CD4-positive, CD25-positive, alpha-beta regulatory T cell (primary cell): Measurements from ENCODE around the gene RPS19. TPM values are rescaled to one million over a fixed set of nuclear protein-coding genes. Genes with fewer than 3 reads are reported as not detected.

Source experiments
- ATAC-seq, 2 donors: fragments of 150-1000 bp; cut with Tn5 transposase; one replicate each; pipeline ENCODE4 v1.10.0; 2021; ENCODE audit warnings: low read depth in 2 of 2, moderate number of reproducible peaks in 2 of 2, moderate library complexity in 1 of 2
- DNase-seq, 3 donors: peaks; one replicate each; pipeline versions ENCODE4 v3.0.0 to v3.0.0-alpha.2; 2012 to 2022; ENCODE audit warnings: mixed read lengths in 1 of 3
- H3K27ac ChIP-seq: one replicate; pipeline ENCODE4 v1.7.0; 2013; ENCODE audit warnings: mild to moderate bottlenecking, low read length; ENCODE audit not compliant: insufficient read depth, poor library complexity, severe bottlenecking
- H3K27me3 ChIP-seq: one replicate; pipeline ENCODE4 v1.7.0; 2013; ENCODE audit warnings: low read length; ENCODE audit not compliant: control insufficient read depth, insufficient read depth
- H3K36me3 ChIP-seq: one replicate; pipeline ENCODE4 v1.7.0; 2013; ENCODE audit warnings: mild to moderate bottlenecking, low read length, moderate library complexity; ENCODE audit not compliant: control insufficient read depth, insufficient read depth
- H3K4me1 ChIP-seq: 2 replicates; pipeline ENCODE4 v1.7.0; 2013; ENCODE audit warnings: mild to moderate bottlenecking, low read length; ENCODE audit not compliant: insufficient read depth, control insufficient read depth, poor library complexity, severe bottlenecking
- H3K4me3 ChIP-seq: one replicate; pipeline ENCODE4 v1.7.0; 2013; ENCODE audit warnings: low read depth, mild to moderate bottlenecking, low read length, moderate library complexity
- H3K9me3 ChIP-seq, 2 experiments: 1 replicate in 1 of 2; 2 replicates in 1 of 2; pipeline ENCODE4 v1.7.0; 2013; ENCODE audit warnings: low read length in 2 of 2, mild to moderate bottlenecking in 1 of 2, moderate library complexity in 1 of 2; ENCODE audit not compliant: control insufficient read depth in 2 of 2
- H3K27ac Mint-ChIP-seq, 3 donors: one replicate each; pipeline ENCODE4 v1.8.0; 2020 to 2022; ENCODE audit warnings: mild to moderate bottlenecking in 3 of 3, mixed read lengths in 3 of 3, moderate library complexity in 2 of 3
- H3K27me3 Mint-ChIP-seq: one replicate; pipeline ENCODE4 v1.8.0; 2022; ENCODE audit warnings: mild to moderate bottlenecking, mixed read lengths
- H3K36me3 Mint-ChIP-seq: one replicate; pipeline ENCODE4 v1.8.0; 2020; ENCODE audit warnings: mixed read lengths
- H3K4me1 Mint-ChIP-seq, 4 donors: one replicate each; pipeline ENCODE4 v1.8.0; 2020 to 2022; ENCODE audit warnings: mixed read lengths in 4 of 4, mild to moderate bottlenecking in 1 of 4
- H3K4me3 Mint-ChIP-seq, 4 donors: one replicate each; pipeline ENCODE4 v1.8.0; 2020 to 2022; ENCODE audit warnings: mild to moderate bottlenecking in 4 of 4, mixed read lengths in 4 of 4, moderate library complexity in 3 of 4
- H3K9me3 Mint-ChIP-seq, 7 donors: one replicate each; pipeline ENCODE4 v1.8.0; 2020 to 2022; ENCODE audit warnings: mixed read lengths in 7 of 7, mild to moderate bottlenecking in 3 of 7, moderate library complexity in 2 of 7
- polyA plus RNA-seq, 4 donors: library from polyadenylated mRNA; unstranded; fragments of 300-500 nt; fragmentation: Illumina TruSeq; gene quantifications; one replicate each; pipeline ENCODE4 v1.2.3, GENCODE V29; 2021
- total RNA-seq: library from RNA; stranded (reverse); gene quantifications from one replicate; pipeline ENCODE4 v1.2.3, GENCODE V29; 2022

Gene RPS19
- total and polyA plus RNA-seq, 5 donors from 2014 or later: 2,081 to 5,716 (median 4,216) TPM

DNA sequence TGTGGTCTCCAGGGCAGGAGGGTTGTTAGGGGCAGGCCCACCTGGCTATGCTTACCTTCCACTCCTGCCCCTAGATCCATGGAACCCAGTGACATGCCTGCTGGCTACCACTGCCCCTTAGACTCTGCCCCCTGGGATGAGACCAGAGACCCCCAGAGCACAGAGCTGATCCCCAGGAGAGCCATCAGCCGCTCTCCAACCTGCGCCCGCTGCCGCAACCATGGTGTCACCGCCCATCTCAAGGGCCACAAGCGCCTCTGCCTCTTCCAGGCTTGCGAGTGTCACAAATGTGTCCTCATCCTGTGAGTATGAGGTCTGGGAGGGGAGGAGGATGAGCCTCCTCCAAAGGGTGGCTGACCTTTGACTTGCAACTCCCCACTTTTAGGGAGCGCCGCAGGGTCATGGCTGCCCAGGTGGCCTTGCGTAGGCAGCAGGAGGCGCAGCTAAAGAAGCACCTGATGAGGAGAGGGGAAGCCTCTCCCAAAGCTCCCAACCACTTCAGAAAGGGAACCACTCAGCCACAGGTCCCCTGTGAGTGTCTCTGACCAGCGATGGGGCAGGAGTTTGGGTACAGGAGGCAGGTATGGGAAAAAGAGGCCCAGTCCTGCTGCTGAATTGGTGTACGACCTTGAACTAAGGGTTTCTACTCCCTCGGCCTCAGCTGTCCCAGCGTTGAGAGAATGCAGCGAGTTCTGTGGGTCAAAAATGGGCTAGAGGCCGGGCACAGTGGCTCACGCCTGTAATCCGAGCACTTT is 12.5 kb upstream of the RPS19 start:
- Mint-ChIP-seq H3K4me1 (no peaks in the 10 kb centered on the region), H3K27ac (no peak overlapping the region), H3K9me3 (no peaks in the 10 kb centered on the region), H3K36me3 (no peaks in the 10 kb centered on the region), H3K4me3 (no peak overlapping the region), H3K27me3 (peaks cover 30% of the 10 kb centered on the region)
- H3K27me3 ChIP-seq: peaks cover under 1% of the 10 kb centered on the region
- no peaks in the 10 kb centered on the region for H3K36me3 ChIP-seq
- H3K4me3 ChIP-seq: no peak overlapping the region
- H3K9me3 ChIP-seq: no peaks in the 10 kb centered on the region
- H3K4me1 ChIP-seq: no peaks in the 10 kb centered on the region
- no peak overlapping the region for H3K27ac ChIP-seq
- ATAC-seq (no peak), DNase-seq (no peak)

- Histone ChIP-seq H3K9me3 (no peaks in the 10 kb centered on the region), H3K4me3 (no peak overlapping the region), H3K27me3 (peaks cover 3% of the 10 kb centered on the region), H3K27ac (no peak overlapping the region), H3K36me3 (no peaks in the 10 kb centered on the region), H3K4me1 (no peaks in the 10 kb centered on the region)
- no peaks in the 10 kb centered on the region for H3K9me3 Mint-ChIP-seq
- no peak overlapping the region for H3K4me3 Mint-ChIP-seq
- ATAC-seq (no peak), DNase-seq (no peak)
- peaks cover 32% of the 10 kb centered on the region for H3K27me3 Mint-ChIP-seq
- no peaks in the 10 kb centered on the region for H3K36me3 Mint-ChIP-seq
- H3K4me1 Mint-ChIP-seq: no peaks in the 10 kb centered on the region
- no peak overlapping the region for H3K27ac Mint-ChIP-seq
These were observed 11.4 kb upstream of the RPS19 start for GRCh38 chr19:41848666-41849065.

- Mint-ChIP-seq H3K27me3 (peaks cover 34% of the 10 kb centered on the region), H3K4me1 (no peaks in the 10 kb centered on the region), H3K9me3 (no peaks in the 10 kb centered on the region), H3K36me3 (no peaks in the 10 kb centered on the region), H3K4me3 (no peak overlapping the region), H3K27ac (peak overlapping the region in 1 of 3 donors; percentile 88)
- Histone ChIP-seq H3K36me3 (no peaks in the 10 kb centered on the region), H3K9me3 (no peaks in the 10 kb centered on the region), H3K4me3 (no peak overlapping the region), H3K27ac (no peak overlapping the region), H3K27me3 (peaks cover 6% of the 10 kb centered on the region), H3K4me1 (no peaks in the 10 kb centered on the region)
- ATAC-seq (no peak), DNase-seq (no peak)
These were observed 11.0 kb upstream of the RPS19 start for GRCh38 chr19:41849067-41849466.

DNA sequence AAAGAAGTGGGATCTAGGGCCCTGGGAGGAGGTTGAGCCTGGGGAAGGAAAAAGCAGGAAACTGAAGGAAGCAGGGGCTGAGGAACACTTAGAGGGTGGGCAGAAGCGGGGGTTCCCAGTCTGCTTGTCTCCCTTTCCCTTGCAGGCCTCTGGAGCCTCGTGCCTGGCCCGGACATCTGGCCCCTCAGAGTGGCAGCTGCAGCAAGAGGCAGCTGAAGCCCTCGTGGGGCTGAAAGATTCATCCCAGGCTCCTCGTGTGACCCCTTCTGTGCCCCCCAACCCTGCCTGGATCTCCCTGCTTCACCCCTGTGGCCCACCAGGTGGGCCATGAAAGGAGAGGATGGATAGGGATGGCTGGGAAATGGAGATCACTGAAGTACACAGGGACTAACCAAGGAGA is 9.7 kb upstream of the RPS19 start:
- Histone ChIP-seq H3K4me3 (no peak overlapping the region), H3K9me3 (no peaks in the 10 kb centered on the region), H3K36me3 (no peaks in the 10 kb centered on the region), H3K4me1 (no peaks in the 10 kb centered on the region), H3K27me3 (peaks cover 11% of the 10 kb centered on the region), H3K27ac (no peak overlapping the region)
- Mint-ChIP-seq H3K27me3 (peaks cover 34% of the 10 kb centered on the region), H3K27ac (no peak overlapping the region), H3K9me3 (no peaks in the 10 kb centered on the region), H3K4me3 (no peak overlapping the region), H3K36me3 (no peaks in the 10 kb centered on the region), H3K4me1 (no peaks in the 10 kb centered on the region)
- ATAC-seq (no peak), DNase-seq (no peak)

DNA sequence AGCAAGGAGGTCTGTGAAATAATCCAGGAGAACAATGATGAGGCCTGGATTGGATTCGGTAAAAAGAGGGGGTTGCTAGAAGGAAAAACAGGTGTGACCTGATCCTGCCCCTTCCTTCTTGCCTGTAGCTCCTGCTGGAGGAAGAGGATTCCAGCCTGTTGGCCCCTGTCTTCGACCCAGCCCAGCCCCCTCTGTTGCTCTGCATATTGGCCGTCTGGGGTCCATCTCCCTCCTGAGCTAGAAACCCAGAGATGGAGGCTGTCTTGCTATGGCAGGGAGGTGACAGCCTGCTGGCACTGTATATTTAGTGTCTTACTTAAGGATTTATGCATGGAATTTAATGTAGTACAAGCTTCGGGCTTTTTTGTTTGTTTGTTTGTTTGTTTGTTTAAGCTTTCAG is 8.6 kb upstream of the RPS19 start:
- Mint-ChIP-seq H3K27me3 (peaks cover 34% of the 10 kb centered on the region), H3K36me3 (no peaks in the 10 kb centered on the region), H3K27ac (no peak overlapping the region), H3K4me1 (no peaks in the 10 kb centered on the region), H3K9me3 (no peaks in the 10 kb centered on the region), H3K4me3 (no peak overlapping the region)
- no peak overlapping the region for H3K27ac ChIP-seq
- DNase-seq (no peak), ATAC-seq (no peak)
- no peaks in the 10 kb centered on the region for H3K9me3 ChIP-seq
- H3K4me3 ChIP-seq: no peak overlapping the region
- H3K36me3 ChIP-seq: no peaks in the 10 kb centered on the region
- H3K27me3 ChIP-seq: peaks cover 11% of the 10 kb centered on the region
- H3K4me1 ChIP-seq: no peaks in the 10 kb centered on the region

- Mint-ChIP-seq H3K9me3 (no peaks in the 10 kb centered on the region), H3K27me3 (peaks cover 30% of the 10 kb centered on the region), H3K4me1 (no peaks in the 10 kb centered on the region), H3K36me3 (no peaks in the 10 kb centered on the region), H3K27ac (no peak overlapping the region), H3K4me3 (no peak overlapping the region)
- ATAC-seq (no peak), DNase-seq (no peak)
- Histone ChIP-seq H3K36me3 (no peaks in the 10 kb centered on the region), H3K4me1 (no peaks in the 10 kb centered on the region), H3K27me3 (peaks cover 11% of the 10 kb centered on the region), H3K9me3 (no peaks in the 10 kb centered on the region), H3K4me3 (no peak overlapping the region), H3K27ac (no peak overlapping the region)
These were observed 6.7 kb upstream of the RPS19 start for GRCh38 chr19:41853344-41853743.

- no peak overlapping the region for H3K4me3 ChIP-seq
- ATAC-seq (no peak), DNase-seq (no peak)
- Mint-ChIP-seq H3K27ac (peak overlapping the region in 1 of 3 donors; percentile 64), H3K4me3 (no peak overlapping the region), H3K36me3 (no peaks in the 10 kb centered on the region), H3K27me3 (peaks cover 25% of the 10 kb centered on the region), H3K9me3 (no peaks in the 10 kb centered on the region), H3K4me1 (no peaks in the 10 kb centered on the region)
- H3K9me3 ChIP-seq: no peaks in the 10 kb centered on the region
- H3K27ac ChIP-seq: no peak overlapping the region
- no peaks in the 10 kb centered on the region for H3K36me3 ChIP-seq
- H3K27me3 ChIP-seq: peaks cover 11% of the 10 kb centered on the region
- H3K4me1 ChIP-seq: no peaks in the 10 kb centered on the region
These were observed 6.3 kb upstream of the RPS19 start for GRCh38 chr19:41853768-41854167.

DNA sequence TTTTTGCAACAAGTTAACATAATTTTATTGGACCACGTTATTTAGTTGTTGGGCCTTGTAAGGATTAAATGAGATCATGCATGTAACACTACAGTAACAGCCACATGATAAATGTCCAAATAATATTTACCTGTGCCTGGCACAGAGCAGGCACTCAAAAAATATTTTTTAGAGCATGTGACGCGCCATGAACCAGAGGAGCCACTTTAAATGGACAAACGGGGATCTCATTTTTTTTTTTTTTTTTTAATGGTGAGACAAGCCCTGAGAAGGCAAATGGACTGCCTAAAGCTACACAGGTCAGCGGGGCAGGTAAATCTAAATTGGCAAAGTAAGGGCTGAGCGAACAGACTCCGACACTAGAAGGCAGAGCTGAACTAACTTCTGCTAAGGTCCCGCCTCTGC is 840 bp upstream of the RPS19 start:
- H3K4me3 Mint-ChIP-seq: peak overlapping the region; percentile 85 to 96 (median 92)
- peaks cover 28% of the 10 kb centered on the region for H3K36me3 ChIP-seq
- no peaks in the 10 kb centered on the region for H3K27me3 Mint-ChIP-seq
- peak overlapping the region; percentile 76 to 98 (median 95) for H3K27ac Mint-ChIP-seq
- ATAC-seq: no peak
- H3K4me3 ChIP-seq: peak overlapping the region; percentile 85
- peaks cover 4% of the 10 kb centered on the region for H3K27me3 ChIP-seq
- no peak for DNase-seq
- H3K36me3 Mint-ChIP-seq: peaks cover 29% of the 10 kb centered on the region
- no peaks in the 10 kb centered on the region for H3K9me3 ChIP-seq
- H3K27ac ChIP-seq: peak overlapping the region; percentile 98
- peaks cover 0 to 1% (median 0%) of the 10 kb centered on the region in 7 donors for H3K9me3 Mint-ChIP-seq
- peaks cover 45% of the 10 kb centered on the region for H3K4me1 ChIP-seq
- peaks cover 0 to 49% (median 27%) of the 10 kb centered on the region in 4 donors for H3K4me1 Mint-ChIP-seq
